H1 (cell line): ENCODE data around the gene EPHA8. TPM values are rescaled to one million over a fixed set of nuclear protein-coding genes. Genes with fewer than 3 reads are reported as not detected.

Source experiments
- CTCF ChIA-PET: fragments of 300-600 bp; sonication (Branson Sonifier 250); formaldehyde crosslinking; loops from one replicate; lab custom pipeline; 2021; ENCODE audit not compliant: partially characterized antibody; lab: Charles Lee
- POLR2A ChIA-PET: fragments of 300-600 bp; sonication (Branson Sonifier 250); formaldehyde crosslinking; loops from one replicate; lab custom pipeline; 2021; ENCODE audit warnings: inconsistent platforms; ENCODE audit not compliant: partially characterized antibody; lab: Charles Lee
- DNase-seq, 2 experiments: peaks; one replicate each; pipeline versions ENCODE4 v3.0.0 to v3.0.0-alpha.2; 2010 to 2022; ENCODE audit warnings: low spot score in 2 of 2, low read depth in 1 of 2, mixed read lengths in 1 of 2
- FAIRE-seq: peaks from 2 replicates; lab custom pipeline; 2011; peaks lifted over from hg19 to GRCh38; lab: Jason Lieb, UNC
- H2AFZ ChIP-seq: 2 replicates; pipeline ENCODE4 v1.8.1; 2012; ENCODE audit warnings: low read length, inconsistent platforms
- H2AK5ac ChIP-seq: 2 replicates; pipeline ENCODE4 v1.6.1; 2013; ENCODE audit warnings: low read depth, low read length
- H2BK120ac ChIP-seq: replicated peaks from 2 replicates; pipeline ENCODE3; 2013; ENCODE audit warnings: low read depth, low read length, inconsistent platforms
- H2BK12ac ChIP-seq: 2 replicates; pipeline ENCODE4 v1.6.1; 2013; ENCODE audit warnings: low read depth, low read length
- H2BK15ac ChIP-seq: 2 replicates; pipeline ENCODE4 v1.6.1; 2013; ENCODE audit warnings: low read length
- H2BK20ac ChIP-seq: 2 replicates; pipeline ENCODE4 v1.6.1; 2013; ENCODE audit warnings: low read length
- H2BK5ac ChIP-seq: 2 replicates; pipeline ENCODE4 v1.6.1; 2013; ENCODE audit warnings: low read depth, low read length
- H3K14ac ChIP-seq: 2 replicates; pipeline ENCODE4 v1.6.1; 2013; ENCODE audit warnings: inconsistent platforms; ENCODE audit not compliant: insufficient read length
- H3K18ac ChIP-seq: 2 replicates; pipeline ENCODE4 v1.6.1; 2013; ENCODE audit warnings: low read length; ENCODE audit errors: extremely low read depth
- H3K23ac ChIP-seq: 2 replicates; pipeline ENCODE4 v1.6.1; 2013; ENCODE audit warnings: inconsistent platforms; ENCODE audit not compliant: insufficient read length
- H3K23me2 ChIP-seq: 2 replicates; pipeline ENCODE4 v1.6.1; 2013; ENCODE audit warnings: low read depth, low read length
- H3K27ac ChIP-seq: 2 replicates; pipeline ENCODE4 v1.6.1; 2011; ENCODE audit warnings: low read depth, low read length, inconsistent platforms
- H3K27me3 ChIP-seq, 4 experiments: replicated peaks in 1 of 4; 1 replicate in 1 of 4; 2 replicates in 3 of 4; pipeline versions ENCODE4 v1.6.1 to v1.8.1; 2011 to 2013; ENCODE audit warnings: low read length in 3 of 4, mild to moderate bottlenecking in 3 of 4, inconsistent platforms in 2 of 4, mixed read lengths in 2 of 4, moderate library complexity in 1 of 4; ENCODE audit not compliant: control insufficient read depth in 3 of 4, insufficient read depth in 3 of 4; ENCODE audit errors: extremely low read depth in 1 of 4
- H3K36me3 ChIP-seq, 4 experiments: 2 replicates each; pipeline versions ENCODE4 v1.6.1 to v1.8.1; 2011 to 2013; ENCODE audit warnings: mild to moderate bottlenecking in 4 of 4, low read length in 3 of 4, moderate library complexity in 2 of 4, control low read depth in 1 of 4, inconsistent platforms in 1 of 4; ENCODE audit not compliant: insufficient read depth in 4 of 4, control insufficient read depth in 2 of 4
- H3K4ac ChIP-seq: replicated peaks from 2 replicates; pipeline ENCODE3; 2013; ENCODE audit warnings: low read length, low read depth, mixed read lengths, inconsistent platforms; ENCODE audit not compliant: insufficient read length
- H3K4me1 ChIP-seq, 4 experiments: replicated peaks in 1 of 4; 1 replicate in 1 of 4; 2 replicates in 3 of 4; pipeline versions ENCODE4 v1.6.1 to v1.8.1; 2011 to 2013; ENCODE audit warnings: low read length in 3 of 4, inconsistent platforms in 2 of 4, mixed read lengths in 1 of 4; ENCODE audit not compliant: insufficient read depth in 4 of 4, control insufficient read depth in 3 of 4
- H3K4me2 ChIP-seq, 2 experiments: 2 replicates each; pipeline versions ENCODE4 v1.6.1 to v1.8.1; 2011 to 2013; ENCODE audit warnings: low read depth in 2 of 2, low read length in 2 of 2, control low read depth in 1 of 2, inconsistent platforms in 1 of 2, mild to moderate bottlenecking in 1 of 2; ENCODE audit not compliant: insufficient read depth in 1 of 2
- H3K4me3 ChIP-seq, 4 experiments: fragments of 200-600, 300-600 bp in 1 of 4; sonication (generic), shearing (Covaris generic), sonication (Bioruptor Twin) in 1 of 4; 2 replicates each; pipeline versions ENCODE4 v1.5.1 to v1.8.1; 2011 to 2016; ENCODE audit warnings: low read length in 4 of 4, low read depth in 3 of 4, control low read depth in 2 of 4, inconsistent platforms in 2 of 4, mild to moderate bottlenecking in 2 of 4, mixed read lengths in 1 of 4, moderate library complexity in 1 of 4; ENCODE audit not compliant: insufficient read depth in 2 of 4; ENCODE audit errors: extremely low read depth in 1 of 4
- H3K56ac ChIP-seq: replicated peaks from 2 replicates; pipeline ENCODE3; 2013; ENCODE audit warnings: low read depth, mild to moderate bottlenecking, mixed read lengths, low read length, inconsistent platforms; ENCODE audit not compliant: insufficient read length
- H3K79me1 ChIP-seq: 2 replicates; pipeline ENCODE4 v1.6.1; 2013; ENCODE audit warnings: low read depth, low read length, control low read depth
- H3K79me2 ChIP-seq, 2 experiments: 2 replicates each; pipeline versions ENCODE4 v1.6.1 to v1.8.1; 2012 to 2013; ENCODE audit warnings: low read length in 2 of 2, mild to moderate bottlenecking in 2 of 2, inconsistent platforms in 1 of 2; ENCODE audit not compliant: insufficient read depth in 2 of 2, control insufficient read depth in 1 of 2
- H3K9ac ChIP-seq, 4 experiments: replicated peaks in 1 of 4; 1 replicate in 1 of 4; 2 replicates in 3 of 4; pipeline versions ENCODE4 v1.6.1 to v1.8.1; 2011 to 2013; ENCODE audit warnings: low read depth in 3 of 4, low read length in 3 of 4, control low read depth in 2 of 4, mild to moderate bottlenecking in 2 of 4, moderate library complexity in 2 of 4, inconsistent platforms in 1 of 4; ENCODE audit errors: extremely low read depth in 1 of 4
- H3K9me3 ChIP-seq, 2 experiments: 2 replicates each; pipeline versions ENCODE4 v1.6.1 to v1.8.1; 2012 to 2013; ENCODE audit warnings: mild to moderate bottlenecking in 2 of 2, moderate library complexity in 2 of 2, control low read depth in 1 of 2, inconsistent platforms in 1 of 2, low read depth in 1 of 2, low read length in 1 of 2, mixed read lengths in 1 of 2; ENCODE audit not compliant: insufficient read depth in 2 of 2
- H4K20me1 ChIP-seq, 2 experiments: replicated peaks in 1 of 2; 2 replicates each; pipeline versions ENCODE3 to v1.8.1; 2011 to 2013; ENCODE audit warnings: inconsistent platforms in 2 of 2, low read length in 2 of 2, mild to moderate bottlenecking in 1 of 2; ENCODE audit not compliant: insufficient read depth in 2 of 2, control insufficient read depth in 1 of 2
- H4K5ac ChIP-seq: 2 replicates; pipeline ENCODE4 v1.6.1; 2013; ENCODE audit warnings: low read length, low read depth, mixed read lengths, inconsistent platforms; ENCODE audit not compliant: insufficient read length
- H4K8ac ChIP-seq: 2 replicates; pipeline ENCODE4 v1.8.0; 2013; ENCODE audit warnings: mild to moderate bottlenecking, moderate library complexity, low read length, inconsistent platforms; ENCODE audit not compliant: insufficient read depth; ENCODE audit errors: extremely low read depth
- H4K91ac ChIP-seq: replicated peaks from 2 replicates; pipeline ENCODE3; 2013; ENCODE audit warnings: low read length, mixed read lengths, inconsistent platforms; ENCODE audit not compliant: insufficient read length
- JUN ChIP-seq: IDR thresholded peaks from 2 replicates; pipeline ENCODE4 v1.6.1; 2011; ENCODE audit warnings: low read depth, mild to moderate bottlenecking, improper control_type of control experiment, low read length
- KDM5A ChIP-seq: fragments of 200-600 bp; IDR thresholded peaks from 2 replicates; pipeline ENCODE4 v1.7.1; 2012; ENCODE audit warnings: mild to moderate bottlenecking, low read length, inconsistent platforms, mixed read lengths
- POU5F1 ChIP-seq: IDR thresholded peaks from 2 replicates; pipeline ENCODE4 v1.6.1; 2011; ENCODE audit warnings: low read depth, mild to moderate bottlenecking, low read length, moderate library complexity
- SP1 ChIP-seq: IDR thresholded peaks from 2 replicates; pipeline ENCODE4 v1.6.1; 2011; ENCODE audit warnings: low read depth, low read length
- SP4 ChIP-seq: IDR thresholded peaks from 2 replicates; pipeline ENCODE4 v1.6.1; 2012; ENCODE audit warnings: low read length, inconsistent platforms
- SUZ12 ChIP-seq: fragments of 200-600 bp; sonication (generic); IDR thresholded peaks from 2 replicates; pipeline ENCODE4 v1.6.1; 2012; ENCODE audit warnings: mild to moderate bottlenecking, inconsistent platforms, low read length, moderate library complexity, mixed read lengths
- TCF12 ChIP-seq: IDR thresholded peaks from 2 replicates; pipeline ENCODE4 v1.6.1; 2011; ENCODE audit warnings: low read depth, mild to moderate bottlenecking, low read length
- TEAD4 ChIP-seq: IDR thresholded peaks from 2 replicates; pipeline ENCODE4 v1.6.1; 2012; ENCODE audit warnings: low read depth, low read length, inconsistent platforms, mixed read lengths
- ZNF274 ChIP-seq: IDR thresholded peaks from 2 replicates; pipeline ENCODE4 v1.7.0; 2012; ENCODE audit warnings: low read length, borderline replicate concordance; ENCODE audit errors: extremely low read depth
- WGBS, 2 experiments: shearing (Covaris generic) in 1 of 2; methylation state at CpG; one replicate each; pipeline versions ENCODE4 v1.1.6 to v1.1.7; 2013 to 2015; ENCODE audit warnings: low lambda C conversion rate in 2 of 2, mixed read lengths in 2 of 2, inconsistent platforms in 1 of 2, low coverage in 1 of 2, missing lambda C conversion rate in 1 of 2; ENCODE audit not compliant: insufficient replicate concordance in 2 of 2, insufficient coverage in 1 of 2, insufficient read length in 1 of 2; ENCODE audit errors: extremely low coverage in 1 of 2, missing lambda C conversion rate in 1 of 2; 5-methylcytosine and 5-hydroxymethylcytosine counted together
- polyA plus RNA-seq, 7 experiments: library from polyadenylated mRNA; depleted of rRNA in 3 of 7; stranded (reverse) in 5 of 7; unstranded in 2 of 7; fragments of >200 nt in 5 of 7; fragments of 200-250 nt in 2 of 7; gene quantifications; 1 replicate in 5 of 7; 2 replicates in 1 of 7; 4 replicates in 1 of 7; pipeline versions ENCODE4 v1.2.1 to v1.2.3, GENCODE V29; 2011 to 2013; ENCODE audit warnings: missing spikeins in 2 of 7, mixed read lengths in 2 of 7
- total RNA-seq: library from RNA; stranded (reverse); fragmentation: NEBNext Ultra II Directional; extraction: Animal tissue kit (Norgen Biotek cat#: 25700); gene quantifications from 2 replicates; pipeline ENCODE4 v1.2.1, GENCODE V29; 2021

EPHA8 gene
- total and polyA plus RNA-seq, 2 of the 8 experiments (the other 6 are each of a cell fraction or from before 2014, with no cell fraction given) = 4.0 to 8.4 TPM

DNA sequence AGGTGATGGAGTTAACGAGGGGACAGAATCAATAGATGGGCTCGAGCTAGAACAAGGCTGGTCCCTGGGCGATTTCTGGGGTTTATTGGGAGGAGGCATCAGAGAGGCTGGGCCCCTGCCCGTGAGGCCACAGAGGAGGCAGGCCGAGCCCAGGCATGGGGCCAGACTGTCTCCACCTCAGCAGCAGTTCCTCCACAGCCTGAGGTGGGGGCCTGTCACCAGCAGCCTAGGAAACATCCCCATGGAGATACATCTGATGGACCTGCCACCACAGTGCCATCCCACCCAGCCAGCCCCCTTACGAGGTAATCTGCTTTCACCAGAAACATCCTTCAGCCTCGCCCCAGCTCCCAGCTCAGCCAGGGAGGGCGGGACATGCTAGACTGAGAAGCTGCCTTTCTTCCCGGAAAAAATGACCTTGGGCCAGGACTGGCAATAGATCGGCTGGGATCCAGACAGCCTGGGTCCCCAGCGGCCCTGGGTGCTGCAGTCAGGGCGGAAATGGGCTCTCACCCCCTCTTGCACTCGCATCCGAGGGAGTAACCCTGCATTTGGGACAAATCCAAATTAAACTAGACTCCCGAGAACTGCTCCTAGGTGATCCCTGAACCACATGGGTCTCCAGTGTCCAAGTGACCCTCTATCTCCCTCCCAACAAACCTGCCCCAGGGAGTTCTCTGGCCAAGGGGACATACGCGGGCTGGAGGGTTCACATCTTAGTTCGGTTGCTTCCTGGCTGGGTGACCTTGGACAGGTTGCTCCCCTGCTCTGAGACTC lies 10.0 kb upstream of the EPHA8 start:
- FAIRE-seq (no peak), DNase-seq (no peak)
- no peaks in the 10 kb centered on the region for H3K79me2 ChIP-seq
- no peak overlapping the region for H3K4ac ChIP-seq
- no peak overlapping the region for H4K91ac ChIP-seq
- peaks cover 0 to 2% (median 0%) of the 10 kb centered on the region in 4 experiments; a peak in 2 of 7 replicates for H3K27me3 ChIP-seq
- no peak overlapping the region for H3K14ac ChIP-seq
- peak overlapping the region; percentile 94; the same call in 1 of the 2 replicates for H2BK12ac ChIP-seq
- H3K56ac ChIP-seq = no peak overlapping the region
- H3K36me3 ChIP-seq = no peaks in the 10 kb centered on the region
- H3K79me1 ChIP-seq = no peaks in the 10 kb centered on the region
- ChIA-PET POLR2A (no interaction called here), CTCF (interaction anchor here (0.5 to 6.5 kb wide), 3 partner anchors 62 to 549 kb away, joined by 3 to 39 read pairs (median 3); partner anchors contain the start of gene C1QC)
- H3K4me1 ChIP-seq = peaks cover 0 to 36% (median 19%) of the 10 kb centered on the region in 4 experiments; a peak in 6 of 7 replicates
- no peaks in the 10 kb centered on the region for H3K9me3 ChIP-seq
- no peak overlapping the region for H3K18ac ChIP-seq
- no peak overlapping the region for H4K5ac ChIP-seq
- no peak overlapping the region for H3K9ac ChIP-seq
- H2AFZ ChIP-seq = no peak overlapping the region
- WGBS, 2 experiments = 86% methylated on average over 18 of the region's 18 CpGs; no CpG with 5 or more reads in 1 of the 2 experiments
- H3K23ac ChIP-seq = no peak overlapping the region
- H3K4me3 ChIP-seq = no peak overlapping the region
- H3K27ac ChIP-seq = no peak overlapping the region
- no peaks in the 10 kb centered on the region for H4K20me1 ChIP-seq
- H4K8ac ChIP-seq = no peak overlapping the region
- H2BK5ac ChIP-seq = no peak overlapping the region
- H2AK5ac ChIP-seq = no peak overlapping the region; the same call in 1 of the 2 replicates
- H3K4me2 ChIP-seq = no peak overlapping the region
- H2BK15ac ChIP-seq = peak overlapping the region; percentile 65; the same call in 1 of the 2 replicates
- no peak overlapping the region for H2BK20ac ChIP-seq
- peaks cover 3% of the 10 kb centered on the region; the same call in 1 of the 2 replicates for H3K23me2 ChIP-seq
- H2BK120ac ChIP-seq = no peak overlapping the region
- TF ChIP-seq TEAD4 (no peak), TCF12 (no peak), SP4 (no peak), JUN (no peak), SP1 (no peak), SUZ12 (no peak), POU5F1 (no peak), KDM5A (no peak), ZNF274 (no peak)
